GM21526 (cell line): ENCODE results near the gene USP34.

ENCODE experiments used
- ATAC-seq: cut with Tn5 transposase; IDR thresholded peaks from one replicate; pipeline ENCODE4 v1.9.1; 2021; ENCODE audit warnings: moderate library complexity; ENCODE audit not compliant: unreplicated experiment, low FRiP score

USP34 gene

GRCh38 chr2:61377046-61377445, 93.8 kb downstream of the USP34 start:
- no peak for ATAC-seq

- no peak for ATAC-seq
These were observed 94.7 kb downstream of the USP34 start for GRCh38 chr2:61376211-61376610.

GRCh38 chr2:61371027-61371426, 99.9 kb downstream of the USP34 start:
- no peak for ATAC-seq

- ATAC-seq = no peak
These were observed 101.9 kb downstream of the USP34 start for GRCh38 chr2:61368687-61369665.

GRCh38 chr2:61367177-61367576, 103.7 kb downstream of the USP34 start:
- no peak for ATAC-seq

- no peak for ATAC-seq
These were observed 107.3 kb downstream of the USP34 start for GRCh38 chr2:61363580-61363979.

GRCh38 chr2:61362873-61363272, 108.0 kb downstream of the USP34 start:
- no peak for ATAC-seq

GRCh38 chr2:61361068-61361467, 109.8 kb downstream of the USP34 start:
- no peak for ATAC-seq

GRCh38 chr2:61359058-61359457, 111.8 kb downstream of the USP34 start:
- ATAC-seq = no peak

GRCh38 chr2:61357681-61358080, 113.2 kb downstream of the USP34 start:
- ATAC-seq = no peak

GRCh38 chr2:61356958-61357350, 113.9 kb downstream of the USP34 start:
- ATAC-seq = no peak

- ATAC-seq = no peak
These were observed 114.5 kb downstream of the USP34 start for GRCh38 chr2:61356261-61356957.

- no peak for ATAC-seq
These were observed 116.2 kb downstream of the USP34 start for GRCh38 chr2:61354543-61355197.

- no peak for ATAC-seq
These were observed 117.0 kb downstream of the USP34 start for GRCh38 chr2:61353909-61354308.

GRCh38 chr2:61350777-61351176, 120.1 kb downstream of the USP34 start:
- ATAC-seq = no peak

- no peak for ATAC-seq
These were observed 127.7 kb downstream of the USP34 start for GRCh38 chr2:61343141-61343540.

- ATAC-seq = no peak
These were observed 130.6 kb downstream of the USP34 start for GRCh38 chr2:61340242-61340641.

GRCh38 chr2:61338447-61338846, 132.4 kb downstream of the USP34 start:
- ATAC-seq = no peak

- ATAC-seq = no peak
These were observed 135.7 kb downstream of the USP34 start for GRCh38 chr2:61335187-61335586.

- ATAC-seq = no peak
These were observed 136.4 kb downstream of the USP34 start for GRCh38 chr2:61334466-61334865.

GRCh38 chr2:61328707-61329251, 142.1 kb downstream of the USP34 start:
- ATAC-seq = no peak
